ENCODE measurements around the gene ALDH1L1. TPM values are rescaled to one million over a fixed set of nuclear protein-coding genes. Genes with fewer than 3 reads are reported as not detected.
A peak's percentile ranks its signal among the peaks of the same experiment; 100 is the strongest.

The ALDH1L1 gene
- total RNA-seq, 2 donors from 2014 or later: 7.7 to 26.7 TPM

DNA sequence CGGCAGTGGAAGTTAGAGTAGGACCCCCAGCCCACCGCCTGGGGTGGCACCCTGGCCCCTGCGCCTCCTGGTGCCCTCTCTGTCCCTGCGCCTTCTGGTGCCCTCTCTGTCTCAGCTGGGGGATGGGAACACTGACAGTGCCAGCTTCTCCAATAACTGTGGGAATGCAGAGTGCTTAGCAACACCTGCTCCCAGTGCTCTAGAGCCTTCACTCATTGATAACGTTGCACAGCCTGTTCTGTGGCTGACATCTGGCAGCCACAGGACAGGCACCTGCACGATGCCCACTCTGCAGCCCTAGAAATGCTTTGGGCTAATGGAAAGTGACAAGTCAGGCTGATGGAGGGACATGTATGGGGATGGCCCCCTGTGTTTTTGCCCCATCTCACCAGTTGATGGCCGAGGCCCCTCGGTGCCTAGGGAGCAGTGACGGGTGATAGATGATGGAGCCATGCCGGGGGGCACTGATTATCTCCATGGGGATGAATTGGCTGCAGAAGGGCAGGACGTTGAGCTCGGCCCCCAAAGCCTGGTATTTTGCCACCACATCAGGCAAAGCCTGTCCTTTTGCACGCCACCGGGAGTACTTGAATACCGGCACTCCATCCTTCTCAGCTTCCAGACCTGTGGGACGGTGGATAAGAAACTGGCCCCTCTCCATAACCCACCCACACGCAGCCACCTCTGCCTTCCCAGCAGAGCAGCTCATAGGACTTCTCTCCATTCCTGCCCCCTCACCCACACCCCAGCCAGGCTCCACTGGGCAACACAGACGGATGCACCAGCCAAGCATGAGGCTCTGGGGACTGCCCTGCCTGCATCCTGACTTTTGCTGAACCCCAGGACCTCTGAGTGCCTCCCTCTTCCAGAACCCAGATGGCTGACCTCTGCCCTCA lies 22.1 kb downstream of the ALDH1L1 start:
- intact Hi-C loops (cut with DNase I, micrococcal nuclease): no loop called here
- no peak for ATAC-seq
- DNase-seq: no peak

DNA sequence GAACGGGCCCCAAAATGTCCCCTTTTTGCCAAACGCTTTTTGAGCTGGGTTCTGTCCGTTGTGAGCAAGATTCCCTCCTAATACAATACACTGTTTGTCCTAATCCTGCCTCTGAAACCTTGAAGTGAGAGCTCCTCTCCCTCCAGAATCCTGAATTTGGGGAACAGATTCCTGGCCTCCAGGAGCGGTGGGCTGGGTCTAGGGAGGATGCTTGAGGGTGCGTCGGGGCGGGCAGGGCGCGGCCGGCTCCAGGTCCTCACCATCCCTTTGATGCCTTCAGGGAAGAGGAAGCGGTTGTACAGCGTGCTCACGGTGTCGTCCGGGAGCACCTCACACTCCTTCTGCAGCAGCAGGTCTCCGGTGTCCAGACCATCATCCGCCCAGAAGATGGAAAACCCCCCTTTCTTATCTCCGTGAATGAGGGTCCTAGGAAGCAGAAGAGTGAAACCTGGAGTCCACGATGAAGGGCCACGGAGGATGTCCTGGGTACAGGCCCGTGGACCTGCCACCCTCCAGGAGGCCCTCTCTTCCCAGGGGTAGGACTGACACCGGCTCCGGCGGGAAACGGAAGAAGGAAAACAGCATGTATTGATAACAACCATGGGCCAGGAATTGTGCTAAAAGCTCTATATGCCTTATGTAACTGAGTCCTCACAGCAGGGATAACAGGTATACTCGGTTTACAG lies 23.2 kb downstream of the ALDH1L1 start:
- DNase-seq: no peak
- no peak for ATAC-seq
- intact Hi-C loops (cut with DNase I, micrococcal nuclease): no loop called here

DNA sequence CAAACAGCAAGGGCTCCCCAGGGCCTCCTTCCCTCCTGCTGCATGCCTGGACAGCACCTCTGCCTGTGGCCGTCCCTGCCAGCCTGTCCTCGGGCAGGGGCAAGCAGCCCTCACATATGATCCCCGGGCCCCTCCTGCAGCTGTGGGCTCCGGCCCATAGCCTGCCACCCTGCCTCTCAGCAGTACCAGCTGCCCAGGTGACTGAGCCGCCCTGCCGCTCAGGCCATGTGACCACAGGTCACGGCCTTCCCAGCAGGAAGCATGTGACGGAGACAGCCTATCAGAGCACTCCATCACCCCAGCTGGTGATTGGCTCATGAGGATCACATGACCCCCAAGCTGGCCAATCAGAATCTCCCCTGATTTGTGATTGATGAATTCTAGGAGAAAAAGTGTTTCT lies 23.9 kb downstream of the ALDH1L1 start:
- intact Hi-C loops (cut with DNase I, micrococcal nuclease): no loop called here
- no peak for ATAC-seq
- no peak for DNase-seq

DNA sequence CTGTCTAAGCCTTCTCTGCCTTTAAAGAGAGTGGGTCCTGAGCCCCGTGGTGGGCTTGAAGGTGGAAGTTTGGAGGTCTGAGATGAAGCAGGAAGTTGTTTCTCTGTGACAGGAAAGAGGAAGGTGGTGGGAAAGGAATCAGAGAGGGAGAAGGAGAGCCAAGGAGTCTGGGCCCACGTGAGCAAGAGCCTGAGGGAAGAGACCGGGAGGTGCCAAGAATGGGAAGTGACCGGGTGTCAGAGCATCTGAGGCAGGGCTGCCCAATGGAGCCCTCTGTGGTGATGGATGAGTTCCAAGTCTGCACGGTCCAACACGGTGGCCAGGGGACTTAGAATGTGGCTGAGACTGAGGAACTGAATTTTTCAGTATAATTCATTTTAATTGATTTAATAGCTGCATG lies 24.6 kb downstream of the ALDH1L1 start:
- ATAC-seq (no peak), DNase-seq (no peak)
- intact Hi-C loops (cut with DNase I, micrococcal nuclease): no loop called here

DNA sequence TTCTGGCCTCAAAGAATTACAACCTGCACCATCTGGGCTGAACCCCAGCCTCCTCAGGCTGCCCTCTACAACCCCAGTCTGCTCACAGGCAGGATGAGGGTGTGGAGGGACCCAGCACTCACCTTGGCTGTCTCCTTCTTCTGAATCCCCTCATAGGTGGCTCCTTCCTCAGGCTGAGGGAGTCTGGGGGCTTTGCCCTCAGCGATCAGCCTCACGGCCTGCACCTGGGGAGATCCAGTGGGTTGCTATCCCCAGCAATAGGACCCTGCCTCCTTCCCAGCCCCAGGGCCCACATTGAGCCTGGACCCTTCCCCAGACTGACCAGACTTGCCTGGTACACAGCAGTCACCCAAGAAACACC lies 25.1 kb downstream of the ALDH1L1 start:
- intact Hi-C loops (cut with DNase I, micrococcal nuclease): no loop called here
- DNase-seq (no peak), ATAC-seq (no peak)

DNA sequence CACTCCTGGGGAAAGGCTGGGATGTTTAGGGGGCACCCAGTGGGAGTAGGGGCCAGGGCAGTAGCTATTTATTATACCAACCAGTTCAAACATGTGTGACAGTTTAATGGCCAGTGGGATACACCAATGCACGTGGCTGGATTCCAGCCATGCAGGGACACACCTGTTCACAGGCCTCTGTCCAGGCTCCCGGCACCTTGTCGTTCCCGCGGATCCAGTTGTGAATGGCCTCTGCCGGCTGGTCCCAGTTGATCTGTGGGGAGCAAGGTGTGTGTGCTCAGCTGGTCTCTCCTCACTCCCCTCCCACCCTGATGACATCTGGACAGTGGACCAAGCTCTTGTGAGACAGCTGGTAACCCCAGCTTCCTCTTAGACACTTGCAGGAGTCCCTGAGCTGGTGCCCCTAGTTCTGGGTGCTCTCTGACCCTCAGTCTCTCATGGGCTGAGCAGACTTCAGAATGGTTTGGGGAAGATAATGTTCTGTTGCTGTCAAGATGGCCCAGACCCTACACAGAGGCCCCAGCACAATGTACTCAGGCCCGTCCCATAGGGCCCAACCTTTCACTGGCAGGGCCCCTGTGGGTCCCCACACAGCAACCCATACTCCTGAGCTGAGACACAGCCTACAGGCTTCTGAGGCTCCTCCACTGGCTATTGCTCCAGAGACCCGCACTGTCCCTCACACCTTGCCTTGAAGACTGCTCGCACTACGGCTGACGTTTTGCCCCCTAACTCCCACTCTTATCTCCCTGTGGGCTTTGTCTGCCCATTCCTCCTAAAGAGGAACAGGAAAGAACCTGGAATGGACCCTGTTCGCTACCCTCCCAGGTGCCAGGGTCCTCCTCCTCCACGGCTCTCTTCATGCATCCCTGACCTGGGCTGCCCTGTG lies 25.8 kb downstream of the ALDH1L1 start:
- ATAC-seq (peak; percentile 34), DNase-seq (no peak)
- intact Hi-C loops (cut with DNase I, micrococcal nuclease): no loop called here

DNA sequence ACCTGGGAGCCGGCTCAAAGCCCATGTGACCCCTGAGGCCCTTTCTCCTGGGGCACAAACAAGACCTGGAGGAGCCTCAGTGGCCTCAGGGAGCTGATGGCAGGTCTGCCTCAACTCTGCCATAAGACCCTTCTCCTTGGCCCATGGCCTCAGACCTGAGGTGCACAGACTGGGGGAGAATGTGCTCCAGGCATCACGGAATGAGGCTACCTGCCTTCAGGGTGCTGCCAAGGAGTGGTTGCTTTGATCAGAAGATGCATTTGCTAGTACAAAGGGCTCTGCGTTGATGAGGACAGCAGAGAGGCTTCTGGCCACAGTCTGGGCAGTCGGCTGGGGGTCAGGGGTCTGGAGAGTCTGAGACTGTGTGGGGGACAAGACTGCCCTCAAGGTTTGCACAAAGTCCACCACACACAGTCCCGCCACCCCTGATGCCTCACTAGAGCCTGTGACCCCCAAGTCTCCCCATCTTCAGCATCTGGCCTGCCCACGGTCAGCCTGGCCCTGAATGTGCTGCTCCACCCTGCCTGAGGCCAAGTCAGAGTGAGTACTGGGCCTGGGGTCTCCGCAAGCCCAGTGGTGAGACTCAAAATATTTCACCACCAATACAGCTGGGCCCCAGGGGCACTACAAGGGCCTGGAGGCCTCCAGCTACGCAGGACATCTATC lies 26.6 kb downstream of the ALDH1L1 start:
- ATAC-seq (no peak), DNase-seq (no peak)
- intact Hi-C loops (cut with DNase I, micrococcal nuclease): no loop called here

DNA sequence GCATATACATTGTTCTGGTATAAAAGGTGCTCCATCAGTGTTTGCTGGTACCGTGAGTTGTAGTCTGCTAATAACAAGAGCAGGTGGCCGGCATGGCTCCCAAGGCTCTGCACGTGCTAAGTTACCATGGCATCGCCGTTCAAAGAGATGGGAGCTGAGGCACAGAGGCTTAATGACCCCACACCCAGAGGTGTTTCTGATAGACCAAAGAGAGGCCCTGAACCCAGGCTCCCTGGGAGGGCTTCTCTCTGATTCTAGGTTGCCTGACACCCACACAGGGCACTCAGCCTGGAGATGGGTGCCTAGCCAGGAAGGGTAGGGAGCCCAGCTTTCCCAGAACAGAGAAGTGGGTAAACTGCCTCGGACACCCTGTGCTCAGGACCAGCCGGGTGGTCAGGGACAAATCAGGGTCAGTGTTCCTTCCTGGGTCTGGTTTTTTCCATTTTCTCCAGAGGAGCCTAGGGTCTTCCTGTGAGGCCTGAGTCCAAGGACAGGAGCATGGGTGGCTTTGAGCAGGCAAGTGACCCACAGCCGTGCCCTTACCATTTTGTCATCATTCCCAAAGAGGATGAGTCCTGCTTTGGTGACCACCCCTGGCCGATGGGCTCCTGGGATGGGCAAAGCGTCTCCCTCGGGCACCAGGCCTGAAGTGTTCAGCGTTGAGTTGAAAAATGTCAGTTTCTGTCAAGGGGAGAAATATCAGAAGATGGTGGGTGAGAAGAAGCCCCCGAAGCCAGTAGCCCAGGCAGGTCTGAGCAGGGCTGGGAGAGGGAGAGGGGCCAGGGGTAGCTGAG lies 27.3 kb downstream of the ALDH1L1 start:
- DNase-seq (no peak), ATAC-seq (no peak)
- intact Hi-C loops (cut with DNase I, micrococcal nuclease): no loop called here

DNA sequence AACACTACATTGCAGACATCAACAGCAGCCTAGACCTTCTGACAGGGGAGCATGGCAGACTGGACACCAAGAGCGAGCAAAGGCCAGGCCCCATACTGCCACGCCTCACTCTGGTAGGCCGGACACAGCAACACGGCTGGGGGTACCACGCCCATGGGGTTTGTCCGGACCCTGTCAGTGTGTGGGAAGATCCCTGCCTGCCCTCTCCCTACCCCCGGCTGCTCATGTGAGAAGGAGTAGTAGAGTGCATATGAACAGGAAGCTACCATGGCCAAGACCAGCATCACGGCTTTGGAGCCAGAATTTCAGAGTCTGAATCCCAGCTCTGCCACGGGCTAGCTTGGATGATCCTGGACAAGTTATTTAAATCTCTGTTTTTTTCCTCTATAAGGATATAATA lies 27.9 kb downstream of the ALDH1L1 start:
- ATAC-seq: no peak
- no peak for DNase-seq
- intact Hi-C loops (cut with DNase I, micrococcal nuclease): no loop called here

DNA sequence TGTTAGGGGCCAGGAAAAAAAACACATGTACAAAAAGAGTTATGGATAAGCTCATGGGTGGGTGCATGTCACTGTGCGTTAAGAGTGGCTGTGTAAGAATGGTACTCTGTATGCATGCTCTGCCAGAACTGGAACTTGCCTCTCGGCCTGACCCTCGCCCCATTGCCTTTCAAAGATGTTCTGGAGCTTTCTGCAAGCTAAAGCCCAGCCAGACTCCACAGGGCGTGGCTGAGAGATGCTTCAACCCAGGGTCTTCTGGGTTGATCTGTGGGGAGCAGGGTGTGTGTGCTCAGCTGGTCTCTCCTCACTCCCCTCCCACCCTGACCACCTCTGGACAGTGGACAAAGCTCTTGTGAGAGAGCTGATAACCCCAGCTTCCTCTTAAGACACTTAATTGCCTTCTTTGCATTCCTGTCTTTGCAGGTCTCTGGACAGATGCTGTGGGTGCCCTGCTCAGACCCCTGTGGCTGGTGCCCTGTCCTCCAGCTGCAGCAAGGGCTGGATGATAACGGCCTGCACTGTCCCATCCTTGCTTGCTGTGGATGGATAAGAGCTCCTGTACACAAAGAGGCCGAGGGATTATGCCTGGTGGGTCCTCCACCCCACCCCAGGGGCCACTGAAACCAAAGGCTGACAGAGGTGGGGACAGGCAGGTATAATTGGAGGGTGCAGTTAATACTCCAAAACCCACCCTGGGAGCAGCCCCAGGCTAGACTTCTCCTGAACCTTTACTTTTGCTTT lies 28.7 kb downstream of the ALDH1L1 start:
- DNase-seq (no peak), ATAC-seq (no peak)
- intact Hi-C loops (cut with DNase I, micrococcal nuclease): no loop called here

DNA sequence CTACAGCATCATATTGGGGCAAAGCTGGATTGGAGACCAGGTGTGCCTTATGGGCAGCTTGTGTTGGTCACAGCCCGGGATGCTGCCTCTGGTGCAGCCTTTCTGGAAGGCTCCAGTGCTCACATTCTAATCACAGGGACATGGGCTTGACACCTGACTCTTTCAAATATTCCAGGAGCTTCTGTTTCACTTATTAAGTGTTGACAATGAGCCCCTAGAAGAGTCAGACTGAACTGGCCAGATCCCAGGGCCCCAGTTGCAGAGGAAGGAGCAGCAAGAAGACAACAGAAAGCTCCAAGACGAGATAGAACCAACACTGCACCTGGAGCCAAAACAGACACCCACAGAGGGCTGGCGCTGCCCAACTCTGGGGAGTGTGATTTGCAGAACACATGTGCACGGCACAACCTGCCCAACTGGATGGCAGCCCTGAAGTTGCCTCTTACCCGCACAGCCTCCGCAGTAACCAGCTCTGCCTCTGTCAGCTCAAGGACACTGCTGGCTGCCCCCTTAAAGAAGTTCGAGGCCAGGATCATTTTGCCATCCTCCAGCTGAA lies 30.3 kb downstream of the ALDH1L1 start:
- no peak for ATAC-seq
- DNase-seq: no peak
- intact Hi-C loops (cut with DNase I, micrococcal nuclease): no loop called here

DNA sequence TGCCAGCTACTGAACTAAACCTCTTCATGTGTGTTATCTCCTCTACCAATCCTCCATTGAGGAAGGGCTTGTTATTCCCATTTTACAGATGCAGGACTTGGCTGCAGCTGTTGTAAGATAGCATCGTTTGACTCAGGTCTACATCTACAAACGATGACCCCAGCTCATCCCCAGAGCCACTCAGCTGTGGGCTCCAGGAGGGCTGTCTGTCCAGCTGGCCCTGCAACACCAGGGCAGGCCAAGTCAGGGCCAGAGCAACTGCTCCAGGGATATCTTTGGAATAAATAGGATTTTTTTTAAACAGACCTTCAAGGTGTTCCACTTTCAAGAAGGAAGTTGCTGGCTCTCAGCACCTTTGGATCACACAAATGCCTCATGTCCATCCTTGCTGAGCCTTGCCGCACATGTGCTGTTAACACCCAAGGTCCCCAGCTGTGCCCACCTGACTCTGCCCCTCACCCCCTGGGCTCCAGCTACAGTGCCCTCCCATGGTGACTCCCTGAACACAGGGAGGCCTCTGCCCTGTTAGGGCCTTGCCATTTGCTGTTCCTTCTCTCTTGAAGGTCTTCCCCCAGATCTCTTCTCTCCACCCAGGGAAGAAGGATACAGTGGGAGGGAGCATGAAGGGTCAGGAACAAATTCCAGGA lies 31.0 kb downstream of the ALDH1L1 start:
- intact Hi-C loops (cut with DNase I, micrococcal nuclease): no loop called here
- DNase-seq (no peak), ATAC-seq (no peak)

DNA sequence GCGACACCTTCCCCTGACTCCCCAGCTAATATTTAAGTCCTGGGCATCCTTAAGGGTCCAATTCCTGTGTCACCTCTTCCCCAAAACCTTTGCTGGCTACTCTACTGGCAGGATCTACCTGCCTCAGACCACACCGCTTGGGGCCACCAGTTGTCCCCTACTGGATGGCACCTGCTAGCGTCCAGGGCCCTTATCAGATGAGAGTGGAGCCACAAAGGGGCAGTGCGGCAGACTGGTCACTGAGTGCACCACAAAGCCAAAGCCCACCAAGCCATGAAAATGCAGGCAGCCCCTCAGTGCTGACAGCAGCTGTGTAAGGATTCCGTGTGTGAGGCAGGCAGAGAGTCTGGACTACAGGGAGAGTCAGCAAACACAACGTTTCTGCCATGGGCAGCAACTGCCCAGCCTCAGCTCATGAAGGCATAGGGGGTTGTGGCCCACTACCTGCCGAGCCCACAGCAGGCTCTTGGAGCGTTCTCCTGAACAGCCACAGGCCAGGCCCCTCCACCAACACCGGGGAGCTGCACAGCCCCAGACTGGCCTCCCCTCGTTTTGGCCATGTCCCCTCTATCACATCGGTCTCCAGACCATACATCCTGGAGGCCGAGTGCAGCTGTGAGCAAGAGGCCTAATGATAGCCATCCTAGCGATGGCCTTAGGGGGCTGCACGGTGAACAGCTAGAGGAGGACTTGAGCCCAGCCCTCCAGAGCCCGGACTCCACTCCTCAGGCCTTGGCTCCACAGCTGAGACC lies 32.3 kb downstream of the ALDH1L1 start:
- DNase-seq (no peak), ATAC-seq (no peak)
- intact Hi-C loops (cut with DNase I, micrococcal nuclease): no loop called here

DNA sequence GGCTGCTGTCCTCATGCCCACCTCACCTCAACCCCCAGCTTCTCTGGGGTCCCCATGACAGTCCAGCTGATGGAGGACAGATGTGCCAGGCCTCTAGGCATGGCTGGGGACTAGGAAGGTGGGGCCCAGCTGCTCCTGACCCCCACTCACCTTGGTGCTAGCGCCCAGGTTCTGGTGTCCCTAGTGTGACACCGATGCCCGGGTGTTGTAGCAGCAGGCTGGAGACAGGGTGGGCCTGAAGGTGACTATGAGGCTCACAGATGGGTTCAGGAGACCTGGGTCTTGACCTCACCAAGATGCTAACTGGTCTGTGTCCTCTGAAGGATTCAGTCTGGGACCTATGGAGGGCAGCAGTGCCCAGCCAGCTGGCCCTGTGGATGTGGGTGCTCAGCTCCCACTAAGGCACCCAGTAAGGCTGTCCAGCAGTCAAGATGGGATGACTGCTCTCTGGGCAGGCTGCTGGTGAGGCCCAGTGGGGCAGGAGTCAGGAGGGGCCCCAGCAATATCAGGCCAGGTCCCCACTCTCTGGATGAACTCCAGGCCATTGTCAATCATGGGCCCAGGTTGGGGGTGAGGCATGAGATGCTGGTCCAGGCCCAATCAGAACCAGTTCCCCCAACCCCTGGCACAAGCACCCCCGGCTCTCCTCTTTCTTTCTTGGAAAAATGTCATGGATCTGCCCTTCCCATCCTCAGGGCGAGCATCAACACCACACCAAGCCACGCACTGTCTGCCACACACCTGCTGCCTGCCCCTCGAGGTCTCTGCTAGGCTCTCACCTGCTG lies 33.0 kb downstream of the ALDH1L1 start:
- intact Hi-C loops (cut with DNase I, micrococcal nuclease): no loop called here
- ATAC-seq (no peak), DNase-seq (no peak)

DNA sequence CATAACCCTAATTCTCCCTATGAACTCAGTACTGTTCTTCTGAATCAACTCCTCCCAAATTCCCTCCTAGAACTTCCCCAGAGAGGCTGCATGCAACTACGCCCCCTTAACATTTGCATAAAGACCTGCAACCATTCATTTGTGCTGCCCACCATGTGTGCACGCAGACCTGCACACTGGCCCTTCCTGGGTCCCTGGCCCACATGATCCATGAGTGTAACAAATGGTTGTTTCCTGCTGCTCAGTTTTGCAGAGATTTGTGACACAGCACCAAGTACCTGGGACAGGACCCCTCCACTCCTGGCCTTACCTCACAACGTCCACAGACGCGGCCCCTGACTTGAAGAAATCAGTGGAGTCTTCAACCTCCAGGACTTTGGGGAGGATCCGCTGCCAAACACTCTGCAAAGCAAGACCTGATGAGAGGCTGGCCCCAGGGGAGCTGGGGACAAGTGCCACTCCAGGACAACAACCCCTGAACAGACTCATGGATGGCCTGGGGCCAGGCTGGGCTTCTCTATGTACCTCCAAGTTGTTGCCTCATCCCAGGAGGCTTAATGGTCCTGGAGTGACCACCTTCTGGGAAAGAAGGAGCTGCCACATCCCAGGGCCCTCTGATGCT lies 33.8 kb downstream of the ALDH1L1 start:
- DNase-seq: no peak
- intact Hi-C loops (cut with DNase I, micrococcal nuclease): no loop called here

More for the DNA sequence above, 33.8 kb downstream of the ALDH1L1 start:
- ATAC-seq: no peak

All from left colon (tissue), 2 donors.